ENCODE data around the gene ERMARD.

- TF ChIP-seq CTCF (IDR thresholded peaks at IDR 0.05): no peak
- TF ChIP-seq ZNF138 (CRISPR knock-in tag; conservative IDR thresholded peaks at IDR 0.05): no peak
- no peak for TF ChIP-seq TCF7 (CRISPR knock-in tag; IDR thresholded peaks at IDR 0.05; ENCODE audit: low read depth)
- TF ChIP-seq ATF6 (CRISPR knock-in tag; IDR thresholded peaks at IDR 0.05): no peak
- TF ChIP-seq JUN (CRISPR knock-in tag; IDR thresholded peaks at IDR 0.05): no peak
- no peak for TF ChIP-seq SP1 (CRISPR knock-in tag; conservative IDR thresholded peaks at IDR 0.05)
- TF ChIP-seq CREB1 (CRISPR knock-in tag; IDR thresholded peaks at IDR 0.05): no peak
- no peak for TF ChIP-seq CDX4 (CRISPR knock-in tag; IDR thresholded peaks at IDR 0.05; ENCODE audit: borderline replicate concordance)
- TF ChIP-seq ATF1 (CRISPR knock-in tag; IDR thresholded peaks at IDR 0.05): no peak
- no peak for TF ChIP-seq MAX (CRISPR knock-in tag; IDR thresholded peaks at IDR 0.05)
- no peak for TF ChIP-seq ATF2 (CRISPR knock-in tag; IDR thresholded peaks at IDR 0.05; ENCODE audit: borderline replicate concordance, low read depth)
- no peak for TF ChIP-seq KAT7 (CRISPR knock-in tag; IDR thresholded peaks at IDR 0.05; ENCODE audit: borderline replicate concordance)
- no peak for TF ChIP-seq ETV6 (CRISPR knock-in tag; IDR thresholded peaks at IDR 0.05)
These were observed 60.3 kb downstream of the ERMARD start for GRCh38 chr6:169811521-169812256.

All from WTC11 (cell line).